ENCODE data around the gene FER.

- no peak for TF ChIP-seq CTCF (IDR thresholded peaks at IDR 0.05)
- TF ChIP-seq POLR2A (IDR thresholded peaks at IDR 0.05): no peak
These were observed 21.1 kb upstream of the FER start for GRCh38 chr5:108726446-108727235.
